ENCODE data around the gene SLC38A3. TPM values are rescaled to one million over a fixed set of nuclear protein-coding genes. Genes with fewer than 3 reads are reported as not detected.
A peak's percentile ranks its signal among the peaks of the same experiment; 100 is the strongest.
"Not testable (repeated sequence)": the region's sequence is repeated elsewhere in the genome, so short reads cannot be mapped to it uniquely, and the experiment has no call there.

The SLC38A3 gene
- total and polyA plus RNA-seq, 2 donors (not counting 3 experiments of a cell fraction or from before 2014, with no cell fraction given), result 0.60 to 1.1 TPM

- CTCF ChIA-PET, result interaction anchor here (1.2 to 5.6 kb wide), 10 partner anchors 8 to 81 kb away, joined by 3 to 54 read pairs (median 5); partner anchors contain the start of gene GNAI2
- TF ChIP-seq FOS (IDR thresholded peaks at IDR 0.05; ENCODE audit: borderline replicate concordance, insufficient read depth, low read length) (no peak), EZH2 (IDR thresholded peaks at IDR 0.05; ENCODE audit: borderline replicate concordance, low read depth, low read length, severe bottlenecking) (no peak), JUN (IDR thresholded peaks at IDR 0.05; ENCODE audit: borderline replicate concordance, insufficient read depth, insufficient read length, low read depth) (no peak), POLR2AphosphoS5 (IDR thresholded peaks at IDR 0.05; ENCODE audit: insufficient read depth, low read depth, low read length) (no peak), GATA2 (IDR thresholded peaks at IDR 0.05; ENCODE audit: insufficient read depth, insufficient read length, low read depth, low read length) (no peak), POLR2A (IDR thresholded peaks at IDR 0.05; ENCODE audit: low read depth, low read length) (no peak), MAX (IDR thresholded peaks at IDR 0.05; ENCODE audit: insufficient read depth, insufficient read length) (no peak), MYC (IDR thresholded peaks at IDR 0.05; ENCODE audit: low read depth, low read length) (no peak)
- TF ChIP-seq, protein P1, sequence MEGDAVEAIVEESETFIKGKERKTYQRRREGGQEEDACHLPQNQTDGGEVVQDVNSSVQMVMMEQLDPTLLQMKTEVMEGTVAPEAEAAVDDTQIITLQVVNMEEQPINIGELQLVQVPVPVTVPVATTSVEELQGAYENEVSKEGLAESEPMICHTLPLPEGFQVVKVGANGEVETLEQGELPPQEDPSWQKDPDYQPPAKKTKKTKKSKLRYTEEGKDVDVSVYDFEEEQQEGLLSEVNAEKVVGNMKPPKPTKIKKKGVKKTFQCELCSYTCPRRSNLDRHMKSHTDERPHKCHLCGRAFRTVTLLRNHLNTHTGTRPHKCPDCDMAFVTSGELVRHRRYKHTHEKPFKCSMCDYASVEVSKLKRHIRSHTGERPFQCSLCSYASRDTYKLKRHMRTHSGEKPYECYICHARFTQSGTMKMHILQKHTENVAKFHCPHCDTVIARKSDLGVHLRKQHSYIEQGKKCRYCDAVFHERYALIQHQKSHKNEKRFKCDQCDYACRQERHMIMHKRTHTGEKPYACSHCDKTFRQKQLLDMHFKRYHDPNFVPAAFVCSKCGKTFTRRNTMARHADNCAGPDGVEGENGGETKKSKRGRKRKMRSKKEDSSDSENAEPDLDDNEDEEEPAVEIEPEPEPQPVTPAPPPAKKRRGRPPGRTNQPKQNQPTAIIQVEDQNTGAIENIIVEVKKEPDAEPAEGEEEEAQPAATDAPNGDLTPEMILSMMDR (IDR thresholded peaks at IDR 0.05; ENCODE audit: extremely low read depth in 1 of 2, insufficient read depth in 1 of 2, low read depth in 1 of 2, low read length in 2 of 2), result no peak
- dilution Hi-C loops (cut with MboI; ENCODE audit: extremely low pct_ligation_motif_present, low sequenced_read_pairs) (loop anchor here (5.0 kb wide), 1 partner anchor 61 kb away; no protein-coding TSS in a partner anchor), intact Hi-C loops (cut with micrococcal nuclease) (loop anchor here (2.0 kb wide), 1 partner anchor 55 kb away; the partner anchor contains the start of genes HYAL3 and NAA80)
- BruUV-seq (replicated peaks), result TSS peak; percentile 53
- FAIRE-seq, result no peak
- Histone ChIP-seq H3K79me2 (ENCODE audit: control insufficient read depth, insufficient read depth, low read length) (peaks cover 91% of the 10 kb centered on the region), H3K4me2 (ENCODE audit: insufficient read depth, low read length) (peak overlapping the region; percentile 63), H3K9me3 (replicated peaks; ENCODE audit: control insufficient read depth, insufficient read depth, low read length) (no peaks in the 10 kb centered on the region), H3K9me1 (replicated peaks; ENCODE audit: control insufficient read depth, extremely low read depth, insufficient read depth, low read length) (no peaks in the 10 kb centered on the region), H3K27me3 (ENCODE audit: control insufficient read depth in 2 of 2, insufficient read depth in 2 of 2, low read length in 2 of 2) (no peaks in the 10 kb centered on the region), H3K27ac (ENCODE audit: insufficient read depth, low read depth, low read length) (peak overlapping the region; percentile 97), H3K9ac (replicated peaks; ENCODE audit: extremely low read depth, insufficient read depth, low read length) (peak overlapping the region; percentile 76), H2AFZ (ENCODE audit: low read depth, low read length) (no peak overlapping the region), H3K4me1 (ENCODE audit: control insufficient read depth, extremely low read depth, insufficient read depth, low read length) (peaks cover 95% of the 10 kb centered on the region), H3K36me3 (ENCODE audit: control insufficient read depth in 2 of 2, extremely low read depth in 1 of 2, insufficient read depth in 2 of 2, low read length in 2 of 2) (peaks cover 5 to 26% of the 10 kb centered on the region in 2 experiments), H3K4me3 (replicated peaks in 1 of 3; ENCODE audit: insufficient read depth in 1 of 3, low read depth in 1 of 3, low read length in 3 of 3) (no peak overlapping the region), H4K20me1 (replicated peaks; ENCODE audit: control insufficient read depth, extremely low read depth, insufficient read depth, low read length) (no peaks in the 10 kb centered on the region)
- no peak for DNase-seq (ENCODE audit: low read depth, low spot score)
- POLR2A ChIA-PET, result interaction anchor here (0.5 to 1.5 kb wide), 8 partner anchors 8 to 281 kb away, joined by 3 to 12 read pairs (median 4); no protein-coding TSS in a partner anchor
Observed at GRCh38 chr3:50243543-50243895, 38.4 kb downstream of the SLC38A3 start.

DNA sequence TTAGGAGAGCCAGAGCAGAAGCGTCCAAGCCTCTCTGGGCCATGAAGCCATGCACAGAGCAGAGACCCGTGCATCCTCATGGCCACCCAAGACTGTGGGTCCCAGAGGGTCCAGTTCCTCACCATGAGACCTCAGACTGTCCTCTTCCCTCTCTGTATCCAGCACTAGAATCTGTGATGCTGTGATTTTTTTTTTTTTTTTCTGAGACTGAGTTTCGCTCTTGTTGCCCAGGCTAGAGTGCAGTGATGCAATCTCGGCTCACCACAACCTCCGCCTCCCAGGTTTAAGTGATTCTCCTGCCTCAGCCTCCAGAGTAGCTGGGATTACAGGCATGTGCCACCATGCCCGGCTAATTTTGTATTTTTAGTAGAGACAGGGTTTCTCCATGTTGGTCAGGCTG is 39.7 kb downstream of the SLC38A3 start:
- H3K9me1 ChIP-seq (replicated peaks; ENCODE audit: control insufficient read depth, extremely low read depth, insufficient read depth, low read length); H3K9ac ChIP-seq (replicated peaks; ENCODE audit: extremely low read depth, insufficient read depth, low read length); H3K4me2 ChIP-seq (ENCODE audit: insufficient read depth, low read length); intact Hi-C loops (cut with micrococcal nuclease); H3K9me3 ChIP-seq (replicated peaks; ENCODE audit: control insufficient read depth, insufficient read depth, low read length); H3K4me3 ChIP-seq (replicated peaks in 1 of 3; ENCODE audit: insufficient read depth in 1 of 3, low read depth in 1 of 3, low read length in 3 of 3); FAIRE-seq; H2AFZ ChIP-seq (ENCODE audit: low read depth, low read length); DNase-seq (ENCODE audit: low read depth, low spot score); H3K27me3 ChIP-seq (ENCODE audit: control insufficient read depth in 2 of 2, insufficient read depth in 2 of 2, low read length in 2 of 2); H4K20me1 ChIP-seq (replicated peaks; ENCODE audit: control insufficient read depth, extremely low read depth, insufficient read depth, low read length); POLR2A ChIA-PET; BruUV-seq (replicated peaks): not testable (repeated sequence)
- dilution Hi-C loops (cut with MboI; ENCODE audit: extremely low pct_ligation_motif_present, low sequenced_read_pairs), result loop anchor here (5.0 kb wide), 1 partner anchor 63 kb away; no protein-coding TSS in a partner anchor
- H3K79me2 ChIP-seq (ENCODE audit: control insufficient read depth, insufficient read depth, low read length), result peaks cover 91% of the 10 kb centered on the region
- peaks cover 95% of the 10 kb centered on the region for H3K4me1 ChIP-seq (ENCODE audit: control insufficient read depth, extremely low read depth, insufficient read depth, low read length)
- peak overlapping the region; percentile 97 for H3K27ac ChIP-seq (ENCODE audit: insufficient read depth, low read depth, low read length)
- peaks cover 4 to 26% of the 10 kb centered on the region in 2 experiments for H3K36me3 ChIP-seq (ENCODE audit: control insufficient read depth in 2 of 2, extremely low read depth in 1 of 2, insufficient read depth in 2 of 2, low read length in 2 of 2)
- CTCF ChIA-PET, result interaction anchor here (0.6 to 5.6 kb wide), 5 partner anchors 9 to 51 kb away, joined by 3 to 54 read pairs (median 24); partner anchors contain the start of gene GNAI2
